B cell (primary cell): ENCODE measurements around the gene CELF2. TPM values are rescaled to one million over a fixed set of nuclear protein-coding genes. Genes with fewer than 3 reads are reported as not detected.
A peak's percentile ranks its signal among the peaks of the same experiment; 100 is the strongest.

Experiments
- ATAC-seq: fragments of 200-7000 bp; cut with Tn5 transposase; one replicate; pipeline ENCODE4 v1.10.0; 2021; ENCODE audit warnings: low read depth, mild to moderate bottlenecking, moderate number of reproducible peaks, moderate library complexity
- CTCF ChIA-PET: fragments of 350-600 bp; sonication (Branson Sonifier 250); formaldehyde crosslinking; loops from one replicate; lab custom pipeline; 2021; ENCODE audit warnings: antibody characterized with exemption, inconsistent platforms; lab: Charles Lee
- POLR2A ChIA-PET: fragments of 350-600 bp; sonication (Branson Sonifier 250); formaldehyde crosslinking; loops from one replicate; lab custom pipeline; 2021; ENCODE audit warnings: antibody characterized with exemption; lab: Charles Lee
- DNase-seq: peaks from one replicate; pipeline ENCODE4 v3.0.0; 2013
- H2AFZ ChIP-seq: 2 replicates; pipeline ENCODE4 v1.6.1; 2012; ENCODE audit warnings: mild to moderate bottlenecking, low read depth, low read length; ENCODE audit not compliant: insufficient read depth, poor library complexity, severe bottlenecking
- H3K27ac ChIP-seq, 2 donors: 1 replicate in 1 of 2; 2 replicates in 1 of 2; pipeline ENCODE4 v1.5.1; 2012 to 2013; ENCODE audit warnings: low read length in 2 of 2, mild to moderate bottlenecking in 2 of 2, moderate library complexity in 1 of 2
- H3K27me3 ChIP-seq, 4 experiments: fragments of 200-600 bp in 1 of 4; sonication (generic) in 1 of 4; replicated peaks in 1 of 4; 1 replicate in 2 of 4; 2 replicates in 2 of 4; pipeline versions ENCODE4 v1.6.1 to v1.7.0; 2013 to 2016; ENCODE audit warnings: low read length in 3 of 4, mild to moderate bottlenecking in 2 of 4, mixed read lengths in 1 of 4, moderate library complexity in 1 of 4; ENCODE audit not compliant: insufficient read depth in 4 of 4, control insufficient read depth in 3 of 4; ENCODE audit errors: control extremely low read depth in 1 of 4
- H3K36me3 ChIP-seq, 2 experiments: replicated peaks in 1 of 2; 1 replicate in 1 of 2; 2 replicates in 1 of 2; pipeline versions ENCODE4 v1.6.1 to v1.7.1; 2013; ENCODE audit warnings: low read length in 1 of 2; ENCODE audit not compliant: insufficient read depth in 2 of 2, control insufficient read depth in 1 of 2; ENCODE audit errors: control extremely low read depth in 1 of 2, extremely low read depth in 1 of 2
- H3K4me1 ChIP-seq, 2 donors: fragments of 200-600 bp in 1 of 2; sonication (generic) in 1 of 2; 1 replicate in 1 of 2; 2 replicates in 1 of 2; pipeline versions ENCODE4 v1.5.1 to v1.6.1; 2013 to 2017; ENCODE audit warnings: low read length in 2 of 2; ENCODE audit not compliant: control insufficient read depth in 2 of 2, insufficient read depth in 2 of 2
- H3K4me2 ChIP-seq: replicated peaks from 2 replicates; pipeline ENCODE3; 2012; ENCODE audit warnings: mild to moderate bottlenecking, low read depth, low read length; ENCODE audit not compliant: poor library complexity, severe bottlenecking
- H3K4me3 ChIP-seq, 5 experiments: fragments of 200-600 bp in 1 of 5; sonication (generic) in 1 of 5; 1 replicate in 3 of 5; 2 replicates in 2 of 5; pipeline versions ENCODE4 v1.5.1 to v1.7.0; 2011 to 2016; ENCODE audit warnings: low read length in 4 of 5, mild to moderate bottlenecking in 4 of 5, low read depth in 2 of 5, control low read depth in 1 of 5, moderate library complexity in 1 of 5; ENCODE audit not compliant: insufficient read depth in 1 of 5; ENCODE audit errors: control extremely low read depth in 1 of 5, extremely low read depth in 1 of 5
- H3K79me2 ChIP-seq: fragments of 200-600 bp; sonication (generic); one replicate; pipeline ENCODE4 v1.6.0; 2016; ENCODE audit warnings: low read length; ENCODE audit not compliant: control insufficient read depth, insufficient read depth
- H3K9ac ChIP-seq: fragments of 200-600 bp; sonication (generic); 2 replicates; pipeline ENCODE4 v1.6.1; 2017; ENCODE audit warnings: mild to moderate bottlenecking, low read length, moderate library complexity
- H3K9me3 ChIP-seq, 3 donors: one replicate each; pipeline versions ENCODE4 v1.6.1 to v1.7.1; 2013; ENCODE audit warnings: low read length in 2 of 3; ENCODE audit not compliant: control insufficient read depth in 2 of 3, insufficient read depth in 1 of 3; ENCODE audit errors: control extremely low read depth in 1 of 3
- H4K20me1 ChIP-seq: 2 replicates; pipeline ENCODE4 v1.6.0; 2012; ENCODE audit warnings: mild to moderate bottlenecking, low read length; ENCODE audit not compliant: insufficient read depth, control insufficient read depth, poor library complexity, severe bottlenecking
- H3K27ac Mint-ChIP-seq: one replicate; pipeline ENCODE4 v1.8.0; 2021; ENCODE audit warnings: mixed read lengths
- H3K27me3 Mint-ChIP-seq: one replicate; pipeline ENCODE4 v1.8.0; 2021; ENCODE audit warnings: mixed read lengths
- H3K4me1 Mint-ChIP-seq: one replicate; pipeline ENCODE4 v1.8.0; 2021; ENCODE audit warnings: mixed read lengths
- H3K4me3 Mint-ChIP-seq: one replicate; pipeline ENCODE4 v1.8.0; 2021; ENCODE audit warnings: mixed read lengths
- H3K9me3 Mint-ChIP-seq: one replicate; pipeline ENCODE4 v1.8.0; 2022; ENCODE audit warnings: mixed read lengths; ENCODE audit not compliant: insufficient read depth
- CTCF ChIP-seq: fragments of 200-600 bp; IDR thresholded peaks from one replicate; pipeline ENCODE4 v1.8.0; 2022; ENCODE audit warnings: antibody characterized with exemption, mild to moderate bottlenecking
- EZH2 ChIP-seq: IDR thresholded peaks from 2 replicates; pipeline ENCODE4 v1.6.1; 2012; ENCODE audit warnings: borderline replicate concordance, low read depth, mild to moderate bottlenecking, moderate library complexity, low read length; ENCODE audit not compliant: insufficient read depth, poor library complexity, severe bottlenecking
- WGBS: methylation state at CpG from one replicate; pipeline ENCODE4 v1.1.5; 2013; ENCODE audit warnings: missing lambda C conversion rate; ENCODE audit not compliant: insufficient coverage; 5-methylcytosine and 5-hydroxymethylcytosine counted together
- intact Hi-C: fragments of 100-400 bp; cut with micrococcal nuclease; formaldehyde crosslinking; loops from one replicate; pipeline ENCODE4 v1.10.0; 2022
- polyA plus RNA-seq: library from polyadenylated mRNA; depleted of rRNA; stranded (reverse); fragments of >200 nt; gene quantifications from 2 replicates; pipeline ENCODE4 v1.2.3, GENCODE V29; 2012
- total RNA-seq, 2 donors: library from RNA; stranded (reverse); fragments of 120-200 nt in 1 of 2; gene quantifications; 1 replicate in 1 of 2; 2 replicates in 1 of 2; pipeline versions ENCODE4 v1.2.3 to v1.2.4, GENCODE V29; 2013 to 2022

The CELF2 gene
- total and polyA plus RNA-seq, 2 donors (not counting 1 experiment from before 2014, with no cell fraction given): 59.5 to 112 TPM

DNA sequence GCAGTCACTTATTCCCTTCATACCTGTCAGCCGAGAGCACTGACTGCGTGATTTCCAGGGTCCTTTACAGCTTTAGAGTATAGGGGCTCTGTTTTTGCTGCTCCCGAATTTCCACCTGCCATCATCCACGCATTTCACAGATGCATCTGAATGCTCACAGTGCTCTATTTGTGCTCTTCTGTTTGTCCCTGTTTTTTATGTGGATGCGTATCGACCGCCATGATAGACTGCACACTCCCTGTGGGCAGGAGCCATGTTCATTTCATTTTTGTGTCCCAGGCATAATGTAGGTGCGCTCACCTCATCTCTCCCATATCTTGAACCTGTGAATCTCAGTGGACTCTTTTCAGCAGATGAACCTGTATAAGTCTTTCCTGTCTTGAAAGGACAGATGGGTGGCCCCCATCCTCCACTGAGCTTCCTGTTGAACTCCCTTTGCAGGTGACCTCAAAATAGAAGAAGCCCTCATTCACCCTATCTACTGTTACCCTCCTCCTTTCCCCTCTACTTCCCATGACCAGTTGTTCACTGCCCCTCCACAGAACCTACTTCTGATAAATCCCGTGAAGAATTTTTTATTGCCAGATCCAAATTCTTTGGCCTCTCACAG lies 228.4 kb downstream of the CELF2 start:
- Mint-ChIP-seq H3K4me3 (no peak overlapping the region), H3K4me1 (peaks cover 48% of the 10 kb centered on the region), H3K9me3 (no peaks in the 10 kb centered on the region), H3K27me3 (no peaks in the 10 kb centered on the region), H3K27ac (no peak overlapping the region)
- CTCF ChIA-PET: interaction anchor here (0.6 to 2.8 kb wide), 14 partner anchors 12 to 512 kb away, joined by 3 to 13 read pairs (median 5); no protein-coding TSS in a partner anchor
- TF ChIP-seq CTCF: no peak
- no peak for TF ChIP-seq EZH2
- Histone ChIP-seq H3K4me3 (peak overlapping the region in 2 of 5 experiments; percentile 24 to 26), H3K27ac (peak overlapping the region; percentile 47 to 80), H3K9ac (peak overlapping the region; percentile 34), H2AFZ (no peak overlapping the region), H3K36me3 (peaks cover 0 to 54% of the 10 kb centered on the region in 2 experiments), H3K27me3 (no peaks in the 10 kb centered on the region), H4K20me1 (peaks cover 97% of the 10 kb centered on the region), H3K4me2 (peak overlapping the region; percentile 81), H3K79me2 (peaks cover 94% of the 10 kb centered on the region), H3K9me3 (peaks cover 0 to 8% (median 0%) of the 10 kb centered on the region in 3 donors), H3K4me1 (peaks cover 90 to 94% of the 10 kb centered on the region in 2 donors)
- POLR2A ChIA-PET: interaction anchor here (1.6 to 5.0 kb wide), 3 partner anchors 10 to 82 kb away, joined by 6 to 52 read pairs (median 9); no protein-coding TSS in a partner anchor
- ATAC-seq (no peak), DNase-seq (no peak)
- intact Hi-C loops: loop anchor here (1.0 kb wide), 1 partner anchor 10 kb away; no protein-coding TSS in a partner anchor
- WGBS: 95% methylated on average over 7 of the region's 9 CpGs
